Stimulated activated CD4-positive, alpha-beta T cell treated with anti-CD3 and anti-CD28 coated beads, Interleukin-1b, Interleukin-23, amount 100 ng/mL, for 4 hours (primary cell): ENCODE data around the gene LZIC.

ENCODE experiments used
- DNase-seq, 2 donors: peaks; one replicate each; pipeline ENCODE4 v3.0.0-alpha.2; 2020; ENCODE audit warnings: low read depth in 2 of 2

The LZIC gene

GRCh38 chr1:9886092-9886742 is 57.0 kb downstream of the LZIC start:
- no peak for DNase-seq

DNA sequence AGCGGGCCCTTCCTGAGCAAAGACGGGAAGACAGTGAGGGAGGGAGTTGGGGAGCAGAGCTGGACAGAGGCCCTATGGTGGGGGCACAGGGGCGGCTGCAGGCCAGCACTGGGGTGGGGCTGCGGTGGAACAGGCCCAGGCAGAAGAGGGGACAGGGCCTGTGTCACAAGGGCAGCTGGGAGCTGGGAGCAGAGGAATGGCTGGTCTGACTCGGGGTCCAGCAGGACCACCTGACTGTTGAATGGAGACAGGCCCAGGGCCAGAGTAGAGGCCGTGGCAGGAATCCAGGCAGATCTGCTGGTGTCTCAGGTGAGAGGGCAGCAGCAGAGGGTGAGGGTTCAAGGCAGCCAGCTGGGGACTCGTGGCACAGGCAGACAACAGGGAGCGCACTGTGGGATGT is 58.4 kb downstream of the LZIC start:
- no peak for DNase-seq

GRCh38 chr1:9883585-9884449 is 59.4 kb downstream of the LZIC start:
- no peak for DNase-seq

DNA sequence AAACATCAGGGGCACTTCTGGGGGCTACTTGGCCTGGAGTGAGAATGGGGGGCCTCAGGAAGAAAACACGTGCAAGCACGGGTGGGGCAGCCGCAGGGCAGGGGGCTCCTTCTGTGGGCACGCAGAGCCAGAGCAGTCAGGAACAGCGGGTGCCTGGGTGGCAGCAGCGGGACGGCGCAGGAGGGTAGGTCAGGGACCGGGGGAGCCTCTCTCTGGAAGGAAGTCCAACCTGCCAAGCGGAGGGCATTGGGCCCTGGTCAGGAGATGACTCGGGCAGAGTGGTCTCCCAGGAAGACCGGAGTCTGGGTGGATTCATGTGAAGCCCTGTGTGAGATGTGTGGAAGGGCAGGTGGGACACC is 60.3 kb downstream of the LZIC start:
- no peak for DNase-seq

DNA sequence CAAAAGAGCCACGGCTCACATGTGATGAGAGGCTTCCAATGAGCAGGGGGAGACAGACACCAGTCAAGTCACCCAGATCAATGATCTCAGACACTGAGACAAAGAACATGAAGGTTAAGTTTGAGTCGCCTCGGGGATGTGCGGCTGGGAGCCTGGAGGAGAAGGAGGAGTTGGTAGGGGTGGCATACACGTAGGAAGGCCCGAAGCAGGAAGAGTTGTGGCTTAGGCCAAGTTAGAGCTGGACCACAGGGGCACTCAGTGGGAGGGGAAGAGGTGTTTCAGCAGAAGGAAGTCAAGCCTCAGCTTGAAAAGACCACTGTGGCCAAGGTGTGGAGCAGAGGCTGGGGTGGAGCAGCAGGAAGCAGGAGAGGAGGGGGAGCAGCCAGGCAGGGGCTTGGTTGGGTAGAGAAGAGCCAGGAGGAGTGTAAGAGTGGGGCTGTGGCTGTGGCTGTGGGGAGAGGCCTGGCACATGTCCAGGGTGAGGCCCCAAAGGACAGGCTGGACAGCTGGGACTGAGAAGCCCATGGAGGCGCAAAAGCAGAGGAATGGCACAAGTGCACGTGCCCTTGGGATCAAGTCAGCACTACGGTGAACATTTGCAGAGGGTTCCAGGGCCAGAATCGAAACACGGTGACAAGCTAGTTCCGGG is 60.8 kb downstream of the LZIC start:
- no peak for DNase-seq

DNA sequence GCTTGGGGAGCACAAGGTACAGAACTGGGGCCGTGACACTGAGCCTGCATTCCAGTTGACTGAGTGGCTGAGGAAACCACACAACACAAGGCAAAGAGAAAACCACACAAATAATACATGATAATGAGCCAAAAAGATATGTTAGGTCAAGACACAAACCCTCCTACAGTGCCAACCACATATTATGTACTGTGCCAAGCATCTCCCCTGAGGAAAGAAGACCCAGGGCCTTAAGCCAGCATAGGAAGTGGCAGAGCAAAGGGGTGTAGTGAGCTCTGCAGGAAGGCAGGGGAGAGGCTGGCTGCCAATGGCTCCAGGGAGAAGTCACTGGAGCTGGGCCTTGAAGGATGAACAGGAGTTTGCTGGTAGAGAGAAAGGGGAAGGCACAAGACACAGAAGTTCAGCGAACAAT is 61.3 kb downstream of the LZIC start:
- DNase-seq: no peak
